ENCODE measurements around the gene EFL1. TPM values are rescaled to one million over a fixed set of nuclear protein-coding genes. Genes with fewer than 3 reads are reported as not detected.
"Not testable (repeated sequence)": the region's sequence is repeated elsewhere in the genome, so short reads cannot be mapped to it uniquely, and the experiment has no call there.

EFL1 gene
- total and polyA plus RNA-seq, 2 donors: 10.4 to 25.5 TPM

DNA sequence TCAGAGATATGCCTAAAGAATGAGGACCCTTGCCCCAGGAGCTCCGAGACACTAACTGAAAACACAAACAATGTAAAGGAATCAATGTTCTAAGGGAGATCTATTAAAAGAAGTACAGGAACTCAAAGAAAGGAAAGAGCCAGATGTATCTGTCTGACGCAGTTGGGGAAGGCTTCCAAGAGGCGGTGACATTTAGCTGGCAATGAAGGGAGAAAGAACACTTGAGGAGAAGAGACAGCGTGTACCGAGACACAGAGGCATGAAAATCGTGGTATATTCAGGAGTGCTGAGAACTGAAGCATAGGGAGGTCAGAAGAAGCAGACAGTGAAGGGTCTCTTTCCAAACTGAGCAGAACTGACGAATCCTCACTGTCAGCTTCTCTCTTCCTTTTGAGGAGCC lies 66.7 kb downstream of the EFL1 start:
- DNase-seq (ENCODE audit: low read depth in 6 of 9, low spot score in 9 of 9); H3K27ac ChIP-seq (ENCODE audit: low read depth in 1 of 2, low read length in 1 of 2); H3K36me3 ChIP-seq (ENCODE audit: control insufficient read depth in 2 of 2, insufficient read depth in 2 of 2, low read length in 1 of 2); H3K9me3 ChIP-seq (ENCODE audit: control insufficient read depth in 2 of 2, insufficient read depth in 1 of 2, low read length in 1 of 2); H3K4me3 ChIP-seq (ENCODE audit: low read length in 2 of 2); H3K4me1 ChIP-seq (ENCODE audit: control insufficient read depth in 2 of 2, insufficient read depth in 2 of 2, low read length in 2 of 2); H3K27me3 ChIP-seq (ENCODE audit: control insufficient read depth in 2 of 2, insufficient read depth in 1 of 2, low read length in 1 of 2): not testable (repeated sequence)
- WGBS: 98% methylated on average over 7 of the region's 7 CpGs

DNA sequence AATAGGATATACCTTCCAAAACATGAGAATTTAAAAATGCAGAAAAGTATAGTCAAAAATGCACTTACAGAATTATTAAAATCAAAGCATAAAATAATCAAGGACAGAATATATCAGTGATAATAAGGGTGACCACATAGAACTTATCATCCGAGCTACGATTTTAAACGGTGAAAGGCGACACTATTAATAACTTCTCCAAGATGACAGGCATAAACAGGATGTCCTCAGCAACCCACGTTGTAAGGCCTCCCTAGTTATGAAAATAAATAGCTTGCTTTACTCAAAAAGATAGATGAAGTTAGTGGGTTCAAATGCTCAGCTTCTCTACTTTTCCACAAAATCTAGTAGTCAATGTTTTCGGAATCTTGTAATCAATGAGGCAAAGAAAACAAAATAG lies 68.0 kb downstream of the EFL1 start:
- WGBS: 87% methylated on average over 6 of the region's 6 CpGs
- not testable (repeated sequence) for H3K27ac ChIP-seq (ENCODE audit: low read depth in 1 of 2, low read length in 1 of 2); DNase-seq (ENCODE audit: low read depth in 6 of 9, low spot score in 9 of 9); H3K4me1 ChIP-seq (ENCODE audit: control insufficient read depth in 2 of 2, insufficient read depth in 2 of 2, low read length in 2 of 2); H3K27me3 ChIP-seq (ENCODE audit: control insufficient read depth in 2 of 2, insufficient read depth in 1 of 2, low read length in 1 of 2); H3K36me3 ChIP-seq (ENCODE audit: control insufficient read depth in 2 of 2, insufficient read depth in 2 of 2, low read length in 1 of 2); H3K9me3 ChIP-seq (ENCODE audit: control insufficient read depth in 2 of 2, insufficient read depth in 1 of 2, low read length in 1 of 2); H3K4me3 ChIP-seq (ENCODE audit: low read length in 2 of 2)

DNA sequence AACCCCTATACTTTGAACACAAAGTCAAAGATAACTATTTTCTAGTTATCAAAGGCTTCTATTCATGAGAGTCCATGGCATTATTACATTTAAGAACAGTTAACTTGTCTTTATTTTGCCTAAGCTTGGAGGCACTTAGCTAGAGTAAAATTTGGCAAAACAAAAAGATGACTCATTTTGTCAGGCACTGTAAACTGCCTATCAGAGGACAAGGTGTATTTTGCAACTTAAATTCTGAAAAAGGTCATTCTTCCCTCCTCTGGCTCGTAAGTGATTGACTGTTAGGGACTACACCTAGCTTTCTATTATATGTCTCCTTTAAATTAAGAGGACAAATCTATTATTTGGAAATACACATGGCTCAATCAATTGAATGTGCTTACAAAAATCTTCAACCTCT lies 69.1 kb downstream of the EFL1 start:
- H3K27ac ChIP-seq (ENCODE audit: low read depth in 1 of 2, low read length in 1 of 2); H3K27me3 ChIP-seq (ENCODE audit: control insufficient read depth in 2 of 2, insufficient read depth in 1 of 2, low read length in 1 of 2); DNase-seq (ENCODE audit: low read depth in 6 of 9, low spot score in 9 of 9); H3K4me1 ChIP-seq (ENCODE audit: control insufficient read depth in 2 of 2, insufficient read depth in 2 of 2, low read length in 2 of 2); H3K36me3 ChIP-seq (ENCODE audit: control insufficient read depth in 2 of 2, insufficient read depth in 2 of 2, low read length in 1 of 2); H3K9me3 ChIP-seq (ENCODE audit: control insufficient read depth in 2 of 2, insufficient read depth in 1 of 2, low read length in 1 of 2); H3K4me3 ChIP-seq (ENCODE audit: low read length in 2 of 2): not testable (repeated sequence)
- no CpG with 5 or more reads among the region's 1 CpG for WGBS

DNA sequence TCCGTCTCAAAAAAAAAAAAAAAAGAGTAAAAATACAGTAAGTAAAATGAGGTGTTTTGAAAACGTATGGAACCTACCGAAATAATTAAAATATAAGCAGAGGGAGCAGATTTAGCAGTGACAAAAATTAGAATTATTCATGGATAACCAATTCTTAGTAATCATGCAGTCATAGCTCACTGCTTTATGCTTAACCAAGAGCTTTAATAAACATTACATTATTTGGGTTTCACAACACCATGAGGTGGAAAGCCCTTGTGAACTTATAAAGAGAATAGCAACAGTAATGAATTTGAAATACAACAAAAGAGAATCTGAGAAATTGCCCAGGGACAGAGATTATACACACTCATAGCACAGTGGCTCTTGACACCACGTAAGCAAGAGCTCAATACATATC lies 70.1 kb downstream of the EFL1 start:
- H3K4me1 ChIP-seq (ENCODE audit: control insufficient read depth in 2 of 2, insufficient read depth in 2 of 2, low read length in 2 of 2); H3K36me3 ChIP-seq (ENCODE audit: control insufficient read depth in 2 of 2, insufficient read depth in 2 of 2, low read length in 1 of 2): not testable (repeated sequence)
- 98% methylated on average over 4 of the region's 4 CpGs for WGBS

DNA sequence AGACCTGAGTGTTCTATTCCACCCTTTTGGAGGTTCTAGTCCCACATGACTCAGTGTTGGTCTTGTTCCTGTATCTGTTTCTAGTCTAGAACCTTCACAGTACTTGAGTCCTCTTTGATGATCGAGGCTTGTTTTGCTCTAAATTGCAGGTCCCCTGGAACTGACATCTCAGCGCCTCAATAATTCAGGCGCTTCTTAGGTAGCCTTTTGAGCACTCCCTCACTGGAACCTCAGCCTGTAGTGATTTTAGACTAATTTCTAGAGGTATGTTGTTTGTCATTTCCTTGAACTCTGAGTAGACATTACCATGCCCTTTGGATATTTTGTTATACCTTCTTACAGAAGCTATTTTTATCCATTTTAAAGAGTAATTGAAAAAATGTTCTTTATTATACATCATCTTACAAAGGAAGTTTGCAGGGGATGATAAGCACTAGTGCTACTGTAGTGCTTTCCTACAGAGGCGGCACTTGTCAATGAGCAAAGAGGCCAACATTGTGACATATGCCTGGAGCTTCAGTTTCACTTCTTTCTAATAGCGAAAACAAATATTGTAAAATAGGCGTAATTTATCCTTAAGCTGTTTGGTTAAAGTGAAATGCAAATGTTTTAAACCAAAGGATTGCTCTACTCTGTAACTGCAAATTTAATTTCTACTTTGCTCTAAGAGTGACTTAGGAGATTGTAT lies 75.7 kb downstream of the EFL1 start:
- no peaks in the 10 kb centered on the region for H3K4me1 ChIP-seq (ENCODE audit: control insufficient read depth in 2 of 2, insufficient read depth in 2 of 2, low read length in 2 of 2)
- no peak overlapping the region for H3K4me3 ChIP-seq (ENCODE audit: low read length in 2 of 2)
- H3K36me3 ChIP-seq (ENCODE audit: control insufficient read depth in 2 of 2, insufficient read depth in 2 of 2, low read length in 1 of 2): no peaks in the 10 kb centered on the region
- WGBS: 94% methylated on average over 6 of the region's 6 CpGs
- no peaks in the 10 kb centered on the region for H3K9me3 ChIP-seq (ENCODE audit: control insufficient read depth in 2 of 2, insufficient read depth in 1 of 2, low read length in 1 of 2)
- H3K27me3 ChIP-seq (ENCODE audit: control insufficient read depth in 2 of 2, insufficient read depth in 1 of 2, low read length in 1 of 2): no peaks in the 10 kb centered on the region
- H3K27ac ChIP-seq (ENCODE audit: low read depth in 1 of 2, low read length in 1 of 2): no peak overlapping the region
- DNase-seq (ENCODE audit: low read depth in 6 of 9, low spot score in 9 of 9): no peak

More for the DNA sequence above, 70.1 kb downstream of the EFL1 start:
- not testable (repeated sequence) for DNase-seq (ENCODE audit: low read depth in 6 of 9, low spot score in 9 of 9); H3K27ac ChIP-seq (ENCODE audit: low read depth in 1 of 2, low read length in 1 of 2); H3K9me3 ChIP-seq (ENCODE audit: control insufficient read depth in 2 of 2, insufficient read depth in 1 of 2, low read length in 1 of 2); H3K27me3 ChIP-seq (ENCODE audit: control insufficient read depth in 2 of 2, insufficient read depth in 1 of 2, low read length in 1 of 2); H3K4me3 ChIP-seq (ENCODE audit: low read length in 2 of 2)

DNA sequence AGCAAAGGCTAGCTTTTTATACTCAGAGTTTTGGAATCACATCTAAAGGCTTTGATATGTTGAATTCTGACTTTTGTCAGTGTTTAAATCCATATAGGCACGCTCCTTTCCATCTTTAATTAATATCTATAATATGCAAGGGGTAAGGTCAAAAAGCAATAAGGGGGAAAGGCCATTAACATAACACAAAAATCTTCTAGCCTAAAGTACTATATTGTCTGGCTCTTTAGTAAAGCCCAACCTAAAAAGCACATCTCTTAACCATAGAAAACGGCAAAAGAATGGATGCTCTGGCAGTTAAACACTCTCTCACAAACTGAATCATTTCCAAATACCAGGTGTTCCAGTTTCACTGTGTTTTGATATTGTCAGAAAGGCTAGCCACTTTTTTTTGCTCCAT lies 76.4 kb downstream of the EFL1 start:
- no peak for DNase-seq (ENCODE audit: low read depth in 6 of 9, low spot score in 9 of 9)
- Histone ChIP-seq H3K36me3 (ENCODE audit: control insufficient read depth in 2 of 2, insufficient read depth in 2 of 2, low read length in 1 of 2) (no peaks in the 10 kb centered on the region), H3K4me1 (ENCODE audit: control insufficient read depth in 2 of 2, insufficient read depth in 2 of 2, low read length in 2 of 2) (no peaks in the 10 kb centered on the region), H3K27me3 (ENCODE audit: control insufficient read depth in 2 of 2, insufficient read depth in 1 of 2, low read length in 1 of 2) (no peaks in the 10 kb centered on the region), H3K4me3 (ENCODE audit: low read length in 2 of 2) (no peak overlapping the region), H3K9me3 (ENCODE audit: control insufficient read depth in 2 of 2, insufficient read depth in 1 of 2, low read length in 1 of 2) (no peaks in the 10 kb centered on the region), H3K27ac (ENCODE audit: low read depth in 1 of 2, low read length in 1 of 2) (no peak overlapping the region)
- 98% methylated on average over 2 of the region's 2 CpGs for WGBS

DNA sequence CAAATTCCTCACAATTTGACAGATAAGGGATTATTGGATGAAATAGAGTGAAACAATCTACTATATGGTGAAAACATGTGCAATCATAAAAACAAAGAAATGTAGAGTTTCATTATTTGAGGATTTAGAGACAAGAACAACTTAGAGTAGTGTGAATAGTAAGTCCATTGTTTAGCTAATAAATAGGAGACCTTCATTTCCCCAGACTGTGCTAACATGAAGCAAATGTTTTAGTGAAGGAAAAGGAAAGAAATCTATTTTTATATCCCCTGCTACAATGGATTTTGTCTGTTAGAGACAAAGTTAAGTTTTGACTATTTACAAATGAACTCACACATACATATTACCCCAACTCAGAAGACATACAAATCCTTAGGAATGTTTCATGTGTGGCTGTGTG lies 77.8 kb downstream of the EFL1 start:
- no peaks in the 10 kb centered on the region for H3K4me1 ChIP-seq (ENCODE audit: control insufficient read depth in 2 of 2, insufficient read depth in 2 of 2, low read length in 2 of 2)
- no peaks in the 10 kb centered on the region for H3K36me3 ChIP-seq (ENCODE audit: control insufficient read depth in 2 of 2, insufficient read depth in 2 of 2, low read length in 1 of 2)
- H3K27ac ChIP-seq (ENCODE audit: low read depth in 1 of 2, low read length in 1 of 2): no peak overlapping the region
- no peaks in the 10 kb centered on the region for H3K9me3 ChIP-seq (ENCODE audit: control insufficient read depth in 2 of 2, insufficient read depth in 1 of 2, low read length in 1 of 2)
- H3K27me3 ChIP-seq (ENCODE audit: control insufficient read depth in 2 of 2, insufficient read depth in 1 of 2, low read length in 1 of 2): no peaks in the 10 kb centered on the region
- DNase-seq (ENCODE audit: low read depth in 6 of 9, low spot score in 9 of 9): no peak
- H3K4me3 ChIP-seq (ENCODE audit: low read length in 2 of 2): no peak overlapping the region

DNA sequence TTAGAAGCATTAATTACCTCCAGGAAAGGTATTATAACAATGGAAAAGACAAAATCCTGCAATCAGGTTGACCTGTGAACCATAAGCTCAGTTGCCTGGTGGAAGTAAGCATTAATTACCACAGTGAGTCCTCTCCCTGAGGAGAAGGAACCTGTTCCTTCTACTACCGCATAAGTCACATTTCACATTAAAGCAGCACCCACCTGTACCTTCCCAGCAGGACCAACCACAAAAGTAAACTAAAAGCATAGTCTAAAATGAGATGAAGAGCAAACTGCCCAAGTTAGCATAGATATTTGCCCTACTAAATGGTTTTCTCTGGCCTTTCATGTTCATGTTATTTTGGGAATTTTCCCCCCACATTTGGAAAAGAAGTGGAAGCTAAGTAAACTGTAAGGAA lies 78.2 kb downstream of the EFL1 start:
- Histone ChIP-seq H3K4me1 (ENCODE audit: control insufficient read depth in 2 of 2, insufficient read depth in 2 of 2, low read length in 2 of 2) (no peaks in the 10 kb centered on the region), H3K9me3 (ENCODE audit: control insufficient read depth in 2 of 2, insufficient read depth in 1 of 2, low read length in 1 of 2) (no peaks in the 10 kb centered on the region), H3K4me3 (ENCODE audit: low read length in 2 of 2) (no peak overlapping the region), H3K27ac (ENCODE audit: low read depth in 1 of 2, low read length in 1 of 2) (no peak overlapping the region), H3K27me3 (ENCODE audit: control insufficient read depth in 2 of 2, insufficient read depth in 1 of 2, low read length in 1 of 2) (no peaks in the 10 kb centered on the region), H3K36me3 (ENCODE audit: control insufficient read depth in 2 of 2, insufficient read depth in 2 of 2, low read length in 1 of 2) (no peaks in the 10 kb centered on the region)
- 100% methylated on average over 1 of the region's 1 CpG for WGBS
- DNase-seq (ENCODE audit: low read depth in 6 of 9, low spot score in 9 of 9): no peak

DNA sequence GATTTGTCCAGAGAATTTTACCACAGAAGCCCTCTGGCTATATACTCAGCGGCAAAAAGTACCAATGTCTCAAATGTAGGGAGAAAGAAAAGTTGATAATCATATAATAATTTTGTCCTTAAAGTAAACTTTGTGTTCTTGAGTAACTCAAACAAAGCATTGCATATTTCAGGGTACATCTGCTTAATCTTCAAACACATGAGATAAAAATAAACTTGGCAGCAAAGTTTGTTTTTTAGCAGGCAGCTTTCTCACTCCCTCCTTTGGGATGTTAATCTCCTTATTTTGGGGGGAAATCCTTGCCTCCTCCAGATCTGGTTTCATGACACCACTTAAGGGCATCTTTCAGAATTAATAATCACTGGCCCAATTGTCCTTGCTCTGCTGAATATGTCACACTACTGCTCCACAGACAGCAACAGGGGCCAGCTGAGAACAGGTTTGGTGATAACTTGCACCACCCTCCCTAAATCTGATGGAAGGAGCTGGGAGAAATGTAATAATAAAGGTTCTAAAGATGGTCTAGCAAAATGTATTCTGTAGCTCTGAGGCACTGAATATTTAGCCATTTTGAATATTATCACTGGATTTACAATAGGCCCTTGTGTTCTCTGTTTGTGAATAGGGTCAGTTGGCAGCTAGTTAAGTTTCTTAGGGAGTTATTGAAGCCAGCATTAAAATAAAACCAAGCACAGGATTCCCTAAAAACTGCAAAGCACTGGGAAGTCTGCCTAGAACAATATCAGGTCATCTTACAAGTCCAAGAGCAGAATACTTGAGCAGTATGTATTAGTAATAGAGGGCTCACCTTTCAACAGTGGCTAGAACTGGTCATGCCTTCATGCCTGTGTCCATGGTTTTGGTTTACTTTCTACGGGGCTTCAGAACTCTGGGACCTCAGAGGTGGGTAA lies 79.2 kb downstream of the EFL1 start:
- Histone ChIP-seq H3K36me3 (ENCODE audit: control insufficient read depth in 2 of 2, insufficient read depth in 2 of 2, low read length in 1 of 2) (no peaks in the 10 kb centered on the region), H3K9me3 (ENCODE audit: control insufficient read depth in 2 of 2, insufficient read depth in 1 of 2, low read length in 1 of 2) (no peaks in the 10 kb centered on the region), H3K4me1 (ENCODE audit: control insufficient read depth in 2 of 2, insufficient read depth in 2 of 2, low read length in 2 of 2) (no peaks in the 10 kb centered on the region), H3K27me3 (ENCODE audit: control insufficient read depth in 2 of 2, insufficient read depth in 1 of 2, low read length in 1 of 2) (no peaks in the 10 kb centered on the region), H3K27ac (ENCODE audit: low read depth in 1 of 2, low read length in 1 of 2) (no peak overlapping the region), H3K4me3 (ENCODE audit: low read length in 2 of 2) (no peak overlapping the region)
- no peak for DNase-seq (ENCODE audit: low read depth in 6 of 9, low spot score in 9 of 9)
- 93% methylated on average over 2 of the region's 2 CpGs for WGBS
